Spleen (tissue), 7 donors: ENCODE data around the gene USP36.

Experiments used
- CTCF ChIP-seq, 11 experiments: fragments of 200-600 bp in 7 of 11; fragments of 450-650 bp in 4 of 11; sonication (generic) in 4 of 11; IDR thresholded peaks in 8 of 11; conservative IDR thresholded peaks in 3 of 11; 1 replicate in 7 of 11; 2 replicates in 4 of 11; pipeline versions ENCODE4 v1.4.0 to v1.8.0; 2016 to 2021; ENCODE audit warnings: antibody characterized with exemption in 11 of 11, inconsistent platforms in 4 of 11, mild to moderate bottlenecking in 1 of 11
- POLR2A ChIP-seq, 3 donors: fragments of 450-650 bp; IDR thresholded peaks; one replicate each; pipeline ENCODE4 v1.5.1; 2017; ENCODE audit warnings: antibody characterized with exemption in 3 of 3, mild to moderate bottlenecking in 1 of 3
- donor health status: DM: no; HTN: no; CAD: no; lungs with moderate emphysema.
- donor health status: DM: no; HTN: no; CAD: no.
- donor health status: DM: no; HTN: no; CAD: no.

DNA sequence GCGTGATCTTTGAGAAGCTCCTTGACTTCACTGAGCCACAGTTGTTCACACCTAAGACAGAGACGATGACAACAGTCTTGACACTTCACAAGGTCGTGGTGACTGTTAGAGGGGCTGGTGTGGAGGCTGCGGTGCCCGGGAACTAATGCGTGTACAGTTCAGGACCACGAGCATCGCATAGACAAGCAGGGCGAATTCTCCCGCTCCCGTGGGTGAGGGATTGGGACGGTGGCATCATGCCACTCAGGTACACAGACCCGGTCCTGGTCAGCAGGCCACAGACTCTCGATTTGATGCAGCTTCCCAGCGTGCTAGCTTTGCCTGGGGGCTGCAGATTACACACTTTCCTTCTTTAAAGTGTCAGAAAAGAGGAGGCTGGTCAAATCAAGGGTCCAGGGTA, 37.6 kb upstream of the USP36 start:
- TF ChIP-seq POLR2A (IDR thresholded peaks at IDR 0.05) (no peak), CTCF (IDR thresholded peaks at IDR 0.05 in 8 of 11, conservative IDR thresholded peaks at IDR 0.05 in 3 of 11) (no peak)
